NCI-H187 (cell line): ENCODE results near the gene MINAR1.

Experiments
- DNase-seq, 2 experiments: peaks; one replicate each; lab custom pipeline; 2025; lab: John Stamatoyannopoulos, UW

MINAR1 gene

GRCh38 chr15:79430901-79431635 lies 1.1 kb upstream of the MINAR1 start:
- DNase-seq, result no peak

DNA sequence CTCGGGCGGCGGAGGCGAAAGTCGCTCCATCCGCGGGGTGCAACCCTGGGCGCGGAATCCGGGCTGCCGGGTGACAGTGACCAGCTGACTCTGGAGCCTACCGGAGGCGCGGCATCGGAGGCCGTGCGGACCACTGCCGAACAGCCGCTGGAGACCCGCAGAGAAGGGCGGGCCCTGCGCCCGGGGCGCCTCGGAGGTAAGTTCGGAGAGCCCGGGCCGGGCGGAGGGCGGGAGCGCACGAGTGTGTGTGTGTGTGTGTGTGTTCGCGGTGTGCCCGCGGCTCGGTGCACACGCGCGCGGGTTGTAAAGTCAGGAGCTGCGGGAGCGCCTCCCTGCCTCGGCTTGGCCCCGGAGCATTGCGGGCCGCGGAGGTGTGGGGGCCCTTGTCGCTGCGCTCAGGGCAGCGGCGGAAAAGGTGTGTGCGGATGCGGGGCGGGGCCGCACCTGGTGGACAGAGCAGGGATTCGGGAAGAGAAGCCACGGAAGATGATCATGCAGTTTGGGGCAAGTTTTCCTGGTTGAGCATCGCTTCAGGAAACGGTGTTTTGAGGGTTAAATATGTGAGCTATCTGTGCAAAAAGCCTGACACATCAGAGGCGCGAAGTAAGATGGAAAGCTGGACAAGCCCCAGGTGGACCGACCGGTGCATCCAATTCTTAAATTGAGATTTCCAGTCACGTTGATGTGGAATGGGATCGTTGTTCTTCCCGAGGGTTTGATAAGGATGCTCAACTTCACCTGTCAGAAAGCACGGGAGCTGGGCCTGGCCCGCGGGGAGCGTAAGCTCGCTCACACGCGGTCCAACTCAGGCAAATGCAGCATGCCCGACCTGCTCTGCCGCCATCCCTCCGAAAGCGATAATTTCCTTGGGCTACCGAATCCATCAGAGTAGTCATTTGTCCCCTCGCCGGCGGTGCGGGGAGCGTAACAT lies 474 bp downstream of the MINAR1 start:
- DNase-seq, result no peak

DNA sequence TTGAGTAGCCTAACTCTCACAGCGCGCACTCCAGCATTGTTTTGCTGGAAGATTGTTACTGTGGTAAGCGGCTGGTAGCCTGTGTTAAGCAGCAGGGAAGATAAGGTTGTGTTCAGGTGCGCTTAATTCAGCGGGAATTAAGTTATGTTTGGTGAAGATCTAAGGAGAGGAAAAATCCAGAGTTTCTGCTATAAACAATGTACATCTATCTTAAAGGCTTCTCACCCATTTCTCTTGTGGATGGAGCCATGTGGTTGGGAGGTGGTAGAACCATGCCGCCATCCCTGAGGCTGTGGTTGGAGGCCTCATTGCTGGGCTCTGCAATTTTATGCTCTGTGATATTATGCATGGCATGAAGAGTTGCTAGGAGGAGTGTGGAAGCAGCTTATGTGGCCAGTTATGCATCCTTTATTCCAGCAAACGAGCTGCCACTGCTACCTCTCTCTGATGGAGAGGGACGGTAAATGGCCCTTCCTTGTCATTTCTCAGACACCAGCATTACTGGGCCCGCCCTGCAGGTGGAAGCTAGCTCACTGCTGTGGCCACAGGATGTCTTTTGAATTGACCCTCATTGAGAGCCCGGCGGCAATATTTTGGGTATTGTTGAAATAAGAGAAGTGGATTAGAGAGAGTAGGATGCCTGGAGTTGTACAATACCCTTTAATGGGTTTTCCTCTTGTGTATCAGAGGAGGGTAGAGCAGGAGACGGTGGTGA lies 1.3 kb downstream of the MINAR1 start:
- DNase-seq, result no peak

- no peak for DNase-seq
These were observed 2.2 kb downstream of the MINAR1 start for GRCh38 chr15:79434361-79434760.

GRCh38 chr15:79436037-79436780 lies 4.1 kb downstream of the MINAR1 start:
- no peak for DNase-seq

- no peak for DNase-seq
These were observed 5.3 kb downstream of the MINAR1 start for GRCh38 chr15:79437275-79438000.

- DNase-seq, result no peak
These were observed 7.1 kb downstream of the MINAR1 start for GRCh38 chr15:79439236-79439635.

GRCh38 chr15:79440355-79440908 lies 8.3 kb downstream of the MINAR1 start:
- no peak for DNase-seq

DNA sequence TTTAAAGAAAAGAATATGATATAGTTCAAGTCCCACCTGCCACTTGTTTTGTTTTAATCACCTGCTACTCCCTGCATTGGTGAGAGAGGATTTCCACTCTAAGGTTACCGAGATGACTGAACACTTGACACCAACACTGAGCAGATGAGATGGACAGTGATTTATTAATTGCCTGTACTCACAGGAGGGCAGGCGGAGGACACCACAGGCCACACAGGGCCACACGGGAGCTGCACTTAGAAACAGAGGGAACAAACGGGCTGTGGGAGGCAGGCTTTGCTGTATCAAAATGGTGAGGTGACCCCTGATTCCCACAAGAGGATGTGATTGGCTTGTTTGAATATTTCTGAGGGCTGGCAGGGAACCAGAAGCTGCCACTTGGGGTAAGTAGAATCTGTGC lies 10.8 kb downstream of the MINAR1 start:
- DNase-seq, result no peak

GRCh38 chr15:79447060-79447459 lies 14.9 kb downstream of the MINAR1 start:
- DNase-seq, result no peak

- DNase-seq, result no peak
These were observed 18.5 kb downstream of the MINAR1 start for GRCh38 chr15:79450648-79451047.

- DNase-seq, result no peak
These were observed 19.3 kb downstream of the MINAR1 start for GRCh38 chr15:79451361-79451999.

DNA sequence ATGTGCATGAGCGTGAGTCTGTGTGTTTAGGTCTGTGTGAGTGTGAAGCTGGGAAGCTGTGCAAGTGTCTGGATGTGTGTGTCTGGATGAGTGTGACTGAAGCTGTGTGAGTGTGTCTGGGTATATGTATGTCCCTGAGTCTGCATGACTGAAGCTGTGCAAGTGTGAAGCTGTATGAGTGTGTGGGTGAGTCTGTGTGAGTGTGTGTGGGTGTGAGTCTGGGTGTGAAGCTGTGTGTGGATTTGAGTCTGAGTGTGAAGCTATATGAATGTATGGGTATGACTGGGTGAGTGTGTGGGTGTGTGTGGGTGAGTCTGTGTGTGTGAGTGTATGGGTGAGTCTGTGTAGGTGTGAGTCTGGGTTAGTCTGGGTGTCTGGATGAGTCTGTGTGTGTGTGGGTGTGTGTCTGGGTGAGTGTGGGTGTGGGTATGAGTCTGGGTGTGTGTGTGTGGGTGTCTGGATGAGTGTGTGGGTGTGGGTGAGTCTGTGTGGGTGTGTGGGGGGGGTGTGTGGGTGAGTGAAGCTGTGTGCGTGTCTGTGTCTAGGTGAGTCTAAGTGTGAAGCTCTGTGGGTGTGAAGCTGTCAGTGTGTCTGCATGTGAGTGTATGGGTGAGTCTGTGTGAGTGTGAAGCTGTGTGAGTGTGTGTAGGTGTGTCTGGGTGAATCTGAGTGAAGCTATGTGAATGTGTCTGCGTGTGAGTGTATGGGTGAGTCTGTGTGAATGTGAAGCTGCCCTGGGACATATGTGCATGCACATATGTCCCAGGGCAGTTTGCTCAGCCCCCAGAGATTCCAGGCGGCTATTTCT lies 20.3 kb downstream of the MINAR1 start:
- no peak for DNase-seq

DNA sequence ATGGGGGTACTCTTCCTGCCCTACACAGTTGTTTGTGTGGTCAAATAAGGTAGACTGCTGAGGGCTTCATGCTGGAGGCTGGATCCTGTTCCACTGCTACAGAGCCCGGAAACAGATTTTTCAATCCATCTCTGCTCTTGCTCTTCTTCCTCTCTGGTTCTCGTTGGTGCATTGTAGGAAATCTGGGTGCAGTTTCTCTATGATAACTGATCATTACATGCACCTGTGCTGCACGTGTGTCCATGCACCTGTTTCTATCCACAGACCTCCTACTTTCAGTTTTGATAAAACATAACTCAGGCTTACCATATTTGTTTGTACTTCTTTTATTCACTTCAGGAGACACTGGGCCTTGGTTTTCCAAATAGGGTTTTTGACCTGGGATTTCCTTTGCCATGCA lies 21.3 kb downstream of the MINAR1 start:
- DNase-seq, result no peak

DNA sequence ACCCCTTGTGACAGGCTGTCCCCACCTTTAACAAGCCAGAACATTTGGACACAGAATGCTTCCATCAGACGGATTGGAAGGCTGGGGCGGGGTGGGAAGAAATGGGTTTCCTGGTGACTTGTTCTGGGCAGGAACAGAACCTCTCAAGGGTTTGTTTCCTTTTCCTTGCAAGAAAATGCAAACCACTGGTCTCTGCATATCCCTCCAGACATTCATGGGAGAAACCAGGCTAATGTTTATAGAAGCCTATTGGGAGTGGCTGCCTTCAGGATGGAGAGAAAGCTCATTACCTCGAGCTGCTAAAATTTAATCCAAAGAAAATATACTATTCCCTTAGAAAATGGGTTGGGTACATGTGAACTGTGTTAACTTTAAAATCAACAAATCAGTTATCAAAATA lies 21.9 kb downstream of the MINAR1 start:
- no peak for DNase-seq

DNA sequence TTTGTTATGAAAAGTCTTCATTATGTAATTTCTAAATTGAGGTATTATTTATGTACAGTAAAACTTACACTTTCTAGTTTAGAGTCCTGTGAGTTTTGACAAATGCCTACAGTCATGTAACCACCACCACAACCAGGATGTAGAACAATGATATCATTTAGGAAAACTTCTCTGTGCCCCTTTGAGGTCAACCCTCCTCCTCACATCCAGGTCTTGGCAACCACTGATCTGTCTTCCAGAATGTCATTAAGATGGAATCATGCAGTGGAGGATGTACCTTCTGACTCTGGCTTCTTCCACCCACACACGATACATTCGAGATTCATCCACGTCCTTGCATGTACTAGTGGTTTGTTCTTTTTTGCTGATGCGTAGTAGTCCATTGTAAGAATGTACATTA lies 23.2 kb downstream of the MINAR1 start:
- no peak for DNase-seq

DNA sequence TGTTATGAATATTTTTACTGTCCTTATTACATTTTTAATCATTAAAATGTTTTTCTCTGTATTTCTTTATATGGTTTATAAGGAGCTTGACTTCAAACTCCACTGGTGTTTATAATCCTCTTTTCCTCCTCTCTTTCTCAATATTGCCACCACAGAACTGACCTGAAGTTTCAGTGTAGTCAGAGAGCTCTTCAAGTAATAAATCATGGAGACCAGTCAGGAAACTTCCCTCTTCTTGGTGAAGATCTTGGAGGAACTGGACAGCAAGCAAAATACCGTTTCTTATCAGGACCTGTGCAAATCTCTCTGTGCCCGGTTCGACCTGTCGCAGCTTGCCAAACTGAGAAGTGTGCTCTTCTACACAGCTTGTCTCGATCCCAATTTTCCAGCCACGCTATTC lies 23.8 kb downstream of the MINAR1 start:
- no peak for DNase-seq

DNA sequence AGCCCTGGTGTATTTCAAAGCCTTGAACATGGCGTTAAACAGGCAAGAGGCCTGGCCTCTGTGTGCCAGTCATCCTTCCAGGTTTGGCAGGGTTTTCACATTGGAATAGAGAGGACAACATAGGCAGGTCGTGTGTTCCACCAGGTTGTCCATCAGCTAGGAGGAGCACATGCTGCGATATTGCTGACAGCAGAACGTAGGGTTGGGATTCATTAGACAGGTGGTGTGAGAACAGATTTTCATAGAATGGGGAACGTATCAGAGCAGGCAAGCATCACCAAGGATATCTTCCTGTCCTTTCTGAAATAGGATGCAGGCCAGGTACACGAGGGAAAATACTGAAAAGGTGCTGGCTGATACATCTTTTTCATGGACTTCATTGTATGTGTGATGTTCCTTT lies 26.4 kb downstream of the MINAR1 start:
- DNase-seq, result no peak

DNA sequence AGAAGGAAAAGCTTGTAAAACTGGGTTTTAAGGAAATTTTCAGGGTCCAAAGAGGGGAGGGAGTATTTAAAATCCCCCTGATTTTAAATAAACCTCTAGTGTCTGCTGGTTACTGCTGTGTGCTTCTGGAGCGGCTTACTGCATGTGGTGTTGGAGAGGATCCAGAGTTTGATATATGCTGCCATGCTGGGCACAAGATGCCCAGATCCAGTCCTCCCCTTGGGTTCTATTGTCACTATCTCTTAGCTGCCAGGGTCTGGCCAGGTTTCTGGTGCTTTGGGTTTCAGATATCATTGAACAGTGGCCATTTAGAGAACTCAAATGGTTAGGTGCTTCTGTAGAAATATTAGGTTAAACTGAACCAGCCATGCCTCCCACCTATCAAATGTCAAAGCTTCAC lies 27.5 kb downstream of the MINAR1 start:
- no peak for DNase-seq
